GM18508 (cell line): ENCODE measurements around the gene GRSF1.

Experiments used
- ATAC-seq: cut with Tn5 transposase; IDR thresholded peaks from one replicate; pipeline ENCODE4 v1.9.1; 2021; ENCODE audit warnings: moderate number of reproducible peaks; ENCODE audit not compliant: insufficient read depth, unreplicated experiment

GRSF1 gene

DNA sequence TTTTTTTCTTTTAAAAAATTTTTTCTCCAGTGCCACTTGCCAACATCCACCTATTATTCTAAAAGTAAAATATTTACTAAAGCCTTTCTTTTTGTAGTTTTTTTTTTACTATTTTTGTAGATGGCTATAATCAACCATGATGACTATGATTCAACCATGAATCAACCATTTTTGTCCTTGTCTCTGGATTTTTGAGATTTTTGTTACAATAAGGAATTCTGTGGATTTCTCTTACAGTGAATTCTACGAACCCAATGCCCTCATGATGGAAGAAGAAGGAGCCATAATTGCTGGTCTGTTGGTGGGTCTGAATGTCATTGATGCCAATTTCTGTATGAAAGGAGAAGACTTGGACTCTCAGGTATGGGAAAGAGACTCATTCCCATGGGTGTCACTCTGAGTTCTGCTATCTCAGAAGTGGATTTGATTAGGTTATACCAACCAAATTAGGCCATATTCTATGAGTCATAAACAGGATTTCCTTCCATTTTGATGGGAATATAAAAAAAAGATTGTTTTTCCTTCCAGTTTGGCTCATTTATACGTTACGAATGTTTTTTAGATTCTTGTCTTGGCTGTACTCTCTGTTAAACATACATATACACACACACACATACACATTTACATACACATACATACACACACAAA is 71.3 kb downstream of the GRSF1 start:
- no peak for ATAC-seq
